ENCODE measurements around the gene SV2C. TPM values are rescaled to one million over a fixed set of nuclear protein-coding genes. Genes with fewer than 3 reads are reported as not detected.

Gene SV2C
- total and polyA plus RNA-seq, 2 donors (not counting 1 experiment from before 2014, with no cell fraction given) = not detected

- no peak overlapping the region for H3K27ac Mint-ChIP-seq
- Histone ChIP-seq H3K27me3 (replicated peaks in 1 of 4; ENCODE audit: control extremely low read depth in 1 of 4, control insufficient read depth in 3 of 4, insufficient read depth in 4 of 4, low read length in 3 of 4) (no peaks in the 10 kb centered on the region), H3K9ac (ENCODE audit: low read length) (no peak overlapping the region), H3K4me1 (ENCODE audit: control insufficient read depth in 2 of 2, insufficient read depth in 2 of 2, low read length in 2 of 2) (peaks cover 10 to 11% of the 10 kb centered on the region in 2 donors), H3K4me3 (ENCODE audit: control extremely low read depth in 1 of 5, extremely low read depth in 1 of 5, insufficient read depth in 1 of 5, low read depth in 2 of 5, low read length in 4 of 5) (no peak overlapping the region), H3K79me2 (ENCODE audit: control insufficient read depth, insufficient read depth, low read length) (no peaks in the 10 kb centered on the region), H3K36me3 (replicated peaks in 1 of 2; ENCODE audit: control extremely low read depth in 1 of 2, control insufficient read depth in 1 of 2, extremely low read depth in 1 of 2, insufficient read depth in 2 of 2, low read length in 1 of 2) (no peaks in the 10 kb centered on the region), H3K4me2 (replicated peaks; ENCODE audit: low read depth, low read length, poor library complexity, severe bottlenecking) (no peak overlapping the region), H3K27ac (ENCODE audit: low read length in 2 of 2) (no peak overlapping the region), H3K9me3 (ENCODE audit: control extremely low read depth in 1 of 3, control insufficient read depth in 2 of 3, insufficient read depth in 1 of 3, low read length in 2 of 3) (no peaks in the 10 kb centered on the region), H2AFZ (ENCODE audit: insufficient read depth, low read depth, low read length, poor library complexity, severe bottlenecking) (no peak overlapping the region), H4K20me1 (ENCODE audit: control insufficient read depth, insufficient read depth, low read length, poor library complexity, severe bottlenecking) (no peaks in the 10 kb centered on the region)
- no peak for TF ChIP-seq EZH2 (IDR thresholded peaks at IDR 0.05; ENCODE audit: borderline replicate concordance, insufficient read depth, low read depth, low read length, poor library complexity, severe bottlenecking)
- TF ChIP-seq, protein P1, sequence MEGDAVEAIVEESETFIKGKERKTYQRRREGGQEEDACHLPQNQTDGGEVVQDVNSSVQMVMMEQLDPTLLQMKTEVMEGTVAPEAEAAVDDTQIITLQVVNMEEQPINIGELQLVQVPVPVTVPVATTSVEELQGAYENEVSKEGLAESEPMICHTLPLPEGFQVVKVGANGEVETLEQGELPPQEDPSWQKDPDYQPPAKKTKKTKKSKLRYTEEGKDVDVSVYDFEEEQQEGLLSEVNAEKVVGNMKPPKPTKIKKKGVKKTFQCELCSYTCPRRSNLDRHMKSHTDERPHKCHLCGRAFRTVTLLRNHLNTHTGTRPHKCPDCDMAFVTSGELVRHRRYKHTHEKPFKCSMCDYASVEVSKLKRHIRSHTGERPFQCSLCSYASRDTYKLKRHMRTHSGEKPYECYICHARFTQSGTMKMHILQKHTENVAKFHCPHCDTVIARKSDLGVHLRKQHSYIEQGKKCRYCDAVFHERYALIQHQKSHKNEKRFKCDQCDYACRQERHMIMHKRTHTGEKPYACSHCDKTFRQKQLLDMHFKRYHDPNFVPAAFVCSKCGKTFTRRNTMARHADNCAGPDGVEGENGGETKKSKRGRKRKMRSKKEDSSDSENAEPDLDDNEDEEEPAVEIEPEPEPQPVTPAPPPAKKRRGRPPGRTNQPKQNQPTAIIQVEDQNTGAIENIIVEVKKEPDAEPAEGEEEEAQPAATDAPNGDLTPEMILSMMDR (IDR thresholded peaks at IDR 0.05) = no peak
- WGBS (ENCODE audit: insufficient coverage) = 100% methylated on average over 2 of the region's 3 CpGs
- peaks cover 9% of the 10 kb centered on the region for H3K4me1 Mint-ChIP-seq
- H3K9me3 Mint-ChIP-seq (ENCODE audit: insufficient read depth) = no peaks in the 10 kb centered on the region
- no peak overlapping the region for H3K4me3 Mint-ChIP-seq
- DNase-seq = no peak
- ChIA-PET CTCF (no interaction called here), POLR2A (no interaction called here)
- intact Hi-C loops (cut with micrococcal nuclease) = no loop called here
- H3K27me3 Mint-ChIP-seq = no peaks in the 10 kb centered on the region
- ATAC-seq (ENCODE audit: low read depth) = no peak
Observed at GRCh38 chr5:76290321-76290757, 207.2 kb downstream of the SV2C start.

DNA sequence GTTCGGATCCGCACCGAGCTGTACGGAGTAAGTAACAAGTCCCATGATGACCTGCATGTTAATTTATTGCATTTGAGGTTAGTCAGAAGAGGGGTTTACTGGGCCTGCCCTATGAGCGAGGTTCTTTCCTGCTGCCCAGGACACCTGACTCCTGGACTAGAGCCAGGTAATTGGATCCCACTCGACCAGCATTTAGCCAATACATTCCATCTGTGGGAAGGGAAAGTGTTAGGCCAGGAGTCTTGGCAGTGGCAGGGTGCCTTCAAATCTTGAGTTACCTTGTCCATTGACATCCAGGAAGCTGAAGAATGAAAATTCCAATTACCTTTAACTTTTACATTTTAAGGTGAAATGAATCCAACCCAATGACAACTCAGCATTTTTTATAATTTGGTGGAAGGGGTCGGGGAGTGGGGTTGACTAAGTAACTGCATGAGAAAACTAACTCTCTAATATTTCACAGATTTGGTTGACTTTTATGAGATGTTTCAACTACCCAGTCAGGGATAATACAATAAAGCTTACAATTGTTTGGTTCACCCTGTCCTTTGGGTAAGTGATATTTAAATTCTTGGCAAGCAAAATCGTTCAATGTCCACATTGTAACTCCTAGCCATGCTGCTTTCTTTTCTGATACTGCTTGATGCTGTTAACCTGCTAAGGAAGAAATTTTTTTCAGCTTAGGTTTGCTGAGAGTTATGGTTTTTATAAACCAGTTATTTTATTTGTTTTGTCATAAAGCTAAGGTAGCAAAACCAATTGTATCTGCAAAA, 208.3 kb downstream of the SV2C start:
- ATAC-seq (ENCODE audit: low read depth) (no peak), DNase-seq (no peak)
- ChIA-PET CTCF (interaction anchor here (1.0 kb wide), 1 partner anchor 257 kb away, joined by 3 read pairs; no protein-coding TSS in a partner anchor), POLR2A (no interaction called here)
- Histone ChIP-seq H3K4me1 (ENCODE audit: control insufficient read depth in 2 of 2, insufficient read depth in 2 of 2, low read length in 2 of 2) (peaks cover 10 to 11% of the 10 kb centered on the region in 2 donors), H3K27me3 (replicated peaks in 1 of 4; ENCODE audit: control extremely low read depth in 1 of 4, control insufficient read depth in 3 of 4, insufficient read depth in 4 of 4, low read length in 3 of 4) (no peaks in the 10 kb centered on the region), H3K79me2 (ENCODE audit: control insufficient read depth, insufficient read depth, low read length) (no peaks in the 10 kb centered on the region), H3K36me3 (replicated peaks in 1 of 2; ENCODE audit: control extremely low read depth in 1 of 2, control insufficient read depth in 1 of 2, extremely low read depth in 1 of 2, insufficient read depth in 2 of 2, low read length in 1 of 2) (no peaks in the 10 kb centered on the region), H2AFZ (ENCODE audit: insufficient read depth, low read depth, low read length, poor library complexity, severe bottlenecking) (no peak overlapping the region), H3K4me2 (replicated peaks; ENCODE audit: low read depth, low read length, poor library complexity, severe bottlenecking) (no peak overlapping the region), H3K4me3 (ENCODE audit: control extremely low read depth in 1 of 5, extremely low read depth in 1 of 5, insufficient read depth in 1 of 5, low read depth in 2 of 5, low read length in 4 of 5) (no peak overlapping the region), H4K20me1 (ENCODE audit: control insufficient read depth, insufficient read depth, low read length, poor library complexity, severe bottlenecking) (no peaks in the 10 kb centered on the region), H3K27ac (ENCODE audit: low read length in 2 of 2) (no peak overlapping the region), H3K9ac (ENCODE audit: low read length) (no peak overlapping the region), H3K9me3 (ENCODE audit: control extremely low read depth in 1 of 3, control insufficient read depth in 2 of 3, insufficient read depth in 1 of 3, low read length in 2 of 3) (no peaks in the 10 kb centered on the region)
- H3K4me1 Mint-ChIP-seq = peaks cover 9% of the 10 kb centered on the region
- TF ChIP-seq, protein P1 (IDR thresholded peaks at IDR 0.05) = no peak
- TF ChIP-seq EZH2 (IDR thresholded peaks at IDR 0.05; ENCODE audit: borderline replicate concordance, insufficient read depth, low read depth, low read length, poor library complexity, severe bottlenecking) = no peak
- WGBS (ENCODE audit: insufficient coverage) = 92% methylated on average over 5 of the region's 8 CpGs
- intact Hi-C loops (cut with micrococcal nuclease) = no loop called here
- H3K4me3 Mint-ChIP-seq = no peak overlapping the region
- peaks cover 8% of the 10 kb centered on the region for H3K27me3 Mint-ChIP-seq
- no peaks in the 10 kb centered on the region for H3K9me3 Mint-ChIP-seq (ENCODE audit: insufficient read depth)
- no peak overlapping the region for H3K27ac Mint-ChIP-seq
